Measurements from ENCODE around the gene SERP2. TPM values are rescaled to one million over a fixed set of nuclear protein-coding genes. Genes with fewer than 3 reads are reported as not detected.

Gene SERP2
- total RNA-seq, 1 donor from 2014 or later: 1.8 TPM

GRCh38 chr13:44397766-44398223 is 24.2 kb downstream of the SERP2 start:
- peaks cover 2% of the 10 kb centered on the region for H3K27me3 Mint-ChIP-seq (ENCODE audit: unreplicated experiment)
- peaks cover 1% of the 10 kb centered on the region for H3K4me1 Mint-ChIP-seq (ENCODE audit: unreplicated experiment)
- no peak for TF ChIP-seq CTCF (IDR thresholded peaks at IDR 0.05; ENCODE audit: unreplicated experiment)
- DNase-seq (ENCODE audit: low spot score): no peak
- no peak overlapping the region for H3K4me3 Mint-ChIP-seq (ENCODE audit: unreplicated experiment)
- H3K36me3 Mint-ChIP-seq (ENCODE audit: low read depth, unreplicated experiment): no peaks in the 10 kb centered on the region
- H3K9me3 Mint-ChIP-seq (ENCODE audit: unreplicated experiment): no peaks in the 10 kb centered on the region
- no peak overlapping the region for H3K27ac Mint-ChIP-seq (ENCODE audit: unreplicated experiment)

- DNase-seq (ENCODE audit: low spot score): no peak
- Mint-ChIP-seq H3K4me3 (ENCODE audit: unreplicated experiment) (no peak overlapping the region), H3K4me1 (ENCODE audit: unreplicated experiment) (peaks cover under 1% of the 10 kb centered on the region), H3K27me3 (ENCODE audit: unreplicated experiment) (peaks cover 3% of the 10 kb centered on the region), H3K36me3 (ENCODE audit: low read depth, unreplicated experiment) (no peaks in the 10 kb centered on the region), H3K27ac (ENCODE audit: unreplicated experiment) (no peak overlapping the region), H3K9me3 (ENCODE audit: unreplicated experiment) (no peaks in the 10 kb centered on the region)
- no peak for TF ChIP-seq CTCF (IDR thresholded peaks at IDR 0.05; ENCODE audit: unreplicated experiment)
Observed at GRCh38 chr13:44398606-44399005, 25.0 kb downstream of the SERP2 start.

GRCh38 chr13:44399074-44399473 is 25.4 kb downstream of the SERP2 start:
- Mint-ChIP-seq H3K27ac (ENCODE audit: unreplicated experiment) (no peak overlapping the region), H3K4me3 (ENCODE audit: unreplicated experiment) (no peak overlapping the region), H3K4me1 (ENCODE audit: unreplicated experiment) (peaks cover 5% of the 10 kb centered on the region), H3K27me3 (ENCODE audit: unreplicated experiment) (peaks cover 5% of the 10 kb centered on the region), H3K36me3 (ENCODE audit: low read depth, unreplicated experiment) (no peaks in the 10 kb centered on the region), H3K9me3 (ENCODE audit: unreplicated experiment) (no peaks in the 10 kb centered on the region)
- no peak for TF ChIP-seq CTCF (IDR thresholded peaks at IDR 0.05; ENCODE audit: unreplicated experiment)
- DNase-seq (ENCODE audit: low spot score): no peak

- Mint-ChIP-seq H3K27ac (ENCODE audit: unreplicated experiment) (no peak overlapping the region), H3K9me3 (ENCODE audit: unreplicated experiment) (no peaks in the 10 kb centered on the region), H3K4me1 (ENCODE audit: unreplicated experiment) (peaks cover 14% of the 10 kb centered on the region), H3K36me3 (ENCODE audit: low read depth, unreplicated experiment) (no peaks in the 10 kb centered on the region), H3K27me3 (ENCODE audit: unreplicated experiment) (peaks cover 5% of the 10 kb centered on the region), H3K4me3 (ENCODE audit: unreplicated experiment) (no peak overlapping the region)
- TF ChIP-seq CTCF (IDR thresholded peaks at IDR 0.05; ENCODE audit: unreplicated experiment): no peak
- no peak for DNase-seq (ENCODE audit: low spot score)
Observed at GRCh38 chr13:44400736-44401135, 27.1 kb downstream of the SERP2 start.

- Mint-ChIP-seq H3K36me3 (ENCODE audit: low read depth, unreplicated experiment) (no peaks in the 10 kb centered on the region), H3K27me3 (ENCODE audit: unreplicated experiment) (peaks cover 5% of the 10 kb centered on the region), H3K4me3 (ENCODE audit: unreplicated experiment) (no peak overlapping the region), H3K27ac (ENCODE audit: unreplicated experiment) (no peak overlapping the region), H3K9me3 (ENCODE audit: unreplicated experiment) (no peaks in the 10 kb centered on the region), H3K4me1 (ENCODE audit: unreplicated experiment) (peaks cover 23% of the 10 kb centered on the region)
- no peak for TF ChIP-seq CTCF (IDR thresholded peaks at IDR 0.05; ENCODE audit: unreplicated experiment)
- no peak for DNase-seq (ENCODE audit: low spot score)
Observed at GRCh38 chr13:44401577-44401976, 28.0 kb downstream of the SERP2 start.

Measured in endothelial cell (in vitro differentiated cells).